Activated gamma-delta T cell treated with Interleukin-2 at 50 U/mL for 16 hours (primary cell): Measurements from ENCODE around the gene LYPLA2.

ENCODE experiments used
- DNase-seq: peaks from one replicate; pipeline ENCODE4 v3.0.0-alpha.2; 2020

LYPLA2 gene

GRCh38 chr1:23838401-23838866, 47.5 kb downstream of the LYPLA2 start:
- peak; percentile 79 for DNase-seq

GRCh38 chr1:23843644-23844043, 52.7 kb downstream of the LYPLA2 start:
- no peak for DNase-seq
